Inflammatory macrophage treated with lipopolysaccharide for 1 hour (primary cell): ENCODE results near the gene TUFT1.
A peak's percentile ranks its signal among the peaks of the same experiment; 100 is the strongest.
"Not testable (repeated sequence)": the region's sequence is repeated elsewhere in the genome, so short reads cannot be mapped to it uniquely, and the experiment has no call there.

Experiments used
- DNase-seq, 2 donors: peaks; one replicate each; pipeline ENCODE4 v3.0.0-alpha.2; 2020 to 2022

Gene TUFT1

DNA sequence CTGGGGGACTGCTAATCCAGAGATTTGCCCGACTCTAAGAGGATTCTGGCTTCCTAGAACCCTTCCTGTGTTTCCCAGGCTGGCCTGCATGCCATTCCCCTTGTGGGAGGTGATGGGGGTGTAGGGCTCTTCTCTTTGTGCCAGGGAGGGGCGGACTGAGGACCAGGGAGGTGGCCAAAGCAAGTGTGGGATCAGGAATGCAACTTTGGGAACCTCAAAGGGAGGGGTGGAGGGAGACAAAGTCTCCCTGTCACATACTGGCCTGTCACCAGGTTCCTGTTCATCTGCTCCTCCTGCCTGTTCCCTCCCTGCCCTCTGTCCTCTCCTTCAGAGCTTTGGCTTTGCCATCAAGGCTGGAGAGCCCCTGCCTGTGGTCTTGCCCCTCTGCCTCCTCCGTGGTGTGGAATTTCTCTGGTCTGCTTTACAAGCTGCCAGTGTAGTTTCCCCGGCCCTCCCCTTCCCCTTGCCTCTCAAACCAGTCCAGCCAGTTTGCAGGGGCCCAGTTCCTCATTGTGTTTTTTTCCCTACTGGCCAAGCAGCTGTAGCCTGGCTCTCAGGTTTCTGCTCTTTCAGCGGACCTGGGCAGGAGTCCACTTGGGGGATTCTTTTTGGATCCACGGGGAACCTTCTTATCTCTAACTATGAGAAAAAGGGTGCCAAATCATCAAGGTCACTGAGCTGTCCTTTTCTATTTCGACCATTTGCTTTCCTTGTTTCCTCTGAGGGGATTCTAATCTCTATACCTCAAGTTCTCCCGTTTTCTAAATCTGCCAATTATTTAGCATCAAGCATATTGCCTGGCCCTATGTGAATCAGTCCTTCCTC is 27.1 kb upstream of the TUFT1 start:
- DNase-seq: peak; percentile 59 to 83

DNA sequence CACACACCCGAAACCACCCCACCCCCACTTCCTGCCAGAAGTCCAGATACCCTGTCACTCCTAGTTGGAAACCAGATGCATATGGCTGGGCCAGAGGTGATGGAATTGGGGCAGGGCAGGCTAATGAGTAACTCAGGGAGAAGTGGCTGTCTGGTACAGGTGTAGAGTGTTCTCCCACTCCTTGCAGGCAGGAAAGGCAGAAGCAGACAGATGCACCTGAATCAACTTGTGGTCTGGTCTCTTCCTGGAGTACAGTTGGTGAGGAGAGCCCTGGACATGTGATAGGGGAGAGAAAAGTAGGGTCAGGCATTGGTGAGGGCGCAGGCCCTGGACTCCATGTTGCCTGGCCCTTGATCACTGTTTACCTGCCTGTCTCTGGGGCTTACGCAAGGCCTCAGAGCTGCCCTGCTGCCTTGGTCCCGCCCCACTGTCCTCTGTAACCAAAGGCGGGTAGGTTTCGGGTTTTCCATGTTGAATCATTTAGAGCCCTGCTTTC is 26.4 kb upstream of the TUFT1 start:
- DNase-seq: peak in 1 of 2 donors; percentile 38

DNA sequence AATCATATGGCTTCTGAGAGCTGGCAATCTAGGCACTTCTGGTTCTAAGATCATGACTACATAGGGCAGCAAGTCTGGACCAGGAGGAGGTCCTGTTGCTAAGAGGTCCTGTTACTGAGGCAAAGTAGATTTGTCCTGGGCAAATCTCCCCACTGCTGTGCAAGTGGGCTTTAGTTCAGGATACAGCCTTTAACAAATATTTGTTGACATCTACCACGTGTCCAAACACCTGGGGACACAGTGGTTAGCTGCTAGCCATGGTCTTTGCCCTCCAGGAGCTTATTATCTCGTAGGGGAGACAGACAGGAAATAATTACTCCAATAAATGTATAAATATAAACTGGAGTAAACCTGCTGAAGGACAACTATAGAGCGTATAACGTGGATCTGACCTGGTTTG is 25.7 kb upstream of the TUFT1 start:
- no peak for DNase-seq

- no peak for DNase-seq
These were observed 24.8 kb upstream of the TUFT1 start for GRCh38 chr1:151515265-151515664.

GRCh38 chr1:151516031-151516511 is 24.0 kb upstream of the TUFT1 start:
- no peak for DNase-seq

DNA sequence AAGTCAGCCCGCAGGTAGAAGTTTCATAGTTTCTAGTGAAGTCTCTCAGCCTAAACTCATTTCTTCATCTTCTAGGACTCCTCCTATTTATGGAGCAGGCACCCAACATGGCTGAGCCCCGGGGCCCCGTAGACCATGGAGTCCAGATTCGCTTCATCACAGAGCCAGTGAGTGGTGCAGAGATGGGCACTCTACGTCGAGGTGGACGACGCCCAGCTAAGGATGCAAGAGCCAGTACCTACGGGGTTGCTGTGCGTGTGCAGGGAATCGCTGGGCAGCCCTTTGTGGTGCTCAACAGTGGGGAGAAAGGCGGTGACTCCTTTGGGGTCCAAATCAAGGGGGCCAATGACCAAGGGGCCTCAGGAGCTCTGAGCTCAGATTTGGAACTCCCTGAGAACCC is 21.7 kb upstream of the TUFT1 start:
- no peak for DNase-seq

GRCh38 chr1:151518936-151519335 is 21.2 kb upstream of the TUFT1 start:
- no peak for DNase-seq

DNA sequence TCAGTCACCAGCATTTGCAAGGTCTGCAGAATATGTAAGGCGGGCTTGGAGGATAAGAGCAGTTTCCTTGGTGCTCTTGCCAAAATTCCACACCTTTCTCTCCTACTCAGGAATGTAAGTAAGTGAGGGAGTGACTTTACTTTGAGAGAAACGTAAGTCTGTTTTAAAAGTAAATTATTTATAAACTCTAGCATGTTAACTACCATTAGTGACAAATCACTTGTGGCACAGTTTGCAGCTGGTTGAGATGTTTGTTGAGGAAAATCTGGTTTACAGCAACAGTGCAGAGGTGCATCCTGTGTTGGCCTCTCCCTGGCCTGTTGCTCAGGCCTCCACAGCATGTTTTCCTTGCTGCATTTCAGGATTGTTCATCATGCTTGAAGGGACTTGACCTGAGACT is 20.4 kb upstream of the TUFT1 start:
- no peak for DNase-seq

DNA sequence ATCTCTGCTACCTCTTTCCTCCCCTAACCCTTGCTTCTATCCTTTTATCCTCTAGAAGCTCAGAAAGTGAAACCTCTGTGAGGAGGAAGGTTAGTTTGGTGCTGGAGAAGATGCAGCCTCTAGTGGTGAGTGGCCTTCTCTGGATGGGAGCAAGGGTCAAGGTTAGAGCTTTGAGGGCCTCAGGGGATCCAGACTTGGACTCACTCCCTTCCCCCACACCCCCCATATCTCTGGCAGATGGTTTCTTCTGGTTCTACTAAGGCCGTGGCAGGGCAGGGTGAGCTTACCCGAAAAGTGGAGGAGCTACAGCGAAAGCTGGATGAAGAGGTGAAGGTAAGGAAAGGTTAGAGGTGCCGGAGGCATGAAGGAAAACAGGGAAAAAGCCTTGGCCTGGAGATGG is 19.8 kb upstream of the TUFT1 start:
- no peak for DNase-seq

DNA sequence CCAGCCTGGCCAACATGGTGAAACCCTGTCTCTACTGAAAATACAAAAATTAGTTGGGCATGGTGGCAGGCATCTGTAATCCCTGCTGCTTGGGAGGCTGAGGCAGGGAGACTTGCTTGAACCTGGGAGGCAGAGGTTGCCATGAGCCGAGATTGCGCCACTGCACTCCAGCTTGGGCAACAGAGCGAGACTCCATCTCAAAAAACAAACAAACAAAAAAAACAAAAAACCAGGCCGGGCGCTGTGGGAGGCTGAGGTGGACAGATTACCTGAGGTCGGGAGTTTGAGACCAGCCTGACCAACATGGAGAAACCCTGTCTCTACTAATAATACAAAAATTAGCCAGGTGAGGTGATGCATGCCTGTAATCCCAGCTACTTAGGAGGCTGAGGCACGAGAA is 17.7 kb upstream of the TUFT1 start:
- DNase-seq: not testable (repeated sequence)

- no peak for DNase-seq
These were observed 16.8 kb upstream of the TUFT1 start for GRCh38 chr1:151523326-151523725.

- DNase-seq: no peak
These were observed 15.4 kb upstream of the TUFT1 start for GRCh38 chr1:151524736-151525135.

DNA sequence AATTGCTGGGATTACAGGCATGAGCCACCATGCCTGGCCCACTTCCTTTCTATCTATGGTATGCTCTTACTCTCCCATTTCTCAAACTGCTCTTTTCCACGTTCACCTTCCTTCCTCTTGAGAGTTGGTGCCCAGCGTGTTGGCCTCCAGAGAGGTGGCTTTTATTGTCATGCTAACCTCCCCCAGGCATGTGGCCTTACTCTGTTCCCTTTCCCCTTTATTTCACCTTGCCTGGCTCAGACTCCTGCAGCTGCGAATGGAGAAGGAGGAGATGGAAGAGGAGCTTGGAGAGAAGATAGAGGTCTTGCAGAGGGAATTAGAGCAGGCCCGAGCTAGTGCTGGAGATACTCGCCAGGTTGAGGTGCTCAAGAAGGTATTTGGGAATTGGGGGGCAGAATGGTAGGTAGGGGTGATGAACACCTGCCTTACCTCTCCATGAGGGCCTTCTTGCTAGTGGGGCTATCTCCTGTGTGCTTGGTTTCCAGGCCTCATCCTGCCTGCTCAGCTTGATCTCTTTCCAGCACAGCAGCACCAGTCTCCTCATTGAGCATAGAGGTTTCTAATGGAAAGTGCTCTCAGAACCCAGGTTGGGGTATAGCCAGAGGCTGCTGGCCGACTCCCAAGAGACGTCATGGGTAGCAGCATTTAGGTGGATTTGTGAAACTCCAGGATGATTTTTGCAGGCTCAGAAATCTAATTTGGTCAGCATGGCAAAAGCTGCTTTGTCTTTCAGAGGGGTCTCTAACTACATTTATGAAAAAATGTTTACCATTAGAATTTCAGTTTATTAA is 13.2 kb upstream of the TUFT1 start:
- DNase-seq: no peak

DNA sequence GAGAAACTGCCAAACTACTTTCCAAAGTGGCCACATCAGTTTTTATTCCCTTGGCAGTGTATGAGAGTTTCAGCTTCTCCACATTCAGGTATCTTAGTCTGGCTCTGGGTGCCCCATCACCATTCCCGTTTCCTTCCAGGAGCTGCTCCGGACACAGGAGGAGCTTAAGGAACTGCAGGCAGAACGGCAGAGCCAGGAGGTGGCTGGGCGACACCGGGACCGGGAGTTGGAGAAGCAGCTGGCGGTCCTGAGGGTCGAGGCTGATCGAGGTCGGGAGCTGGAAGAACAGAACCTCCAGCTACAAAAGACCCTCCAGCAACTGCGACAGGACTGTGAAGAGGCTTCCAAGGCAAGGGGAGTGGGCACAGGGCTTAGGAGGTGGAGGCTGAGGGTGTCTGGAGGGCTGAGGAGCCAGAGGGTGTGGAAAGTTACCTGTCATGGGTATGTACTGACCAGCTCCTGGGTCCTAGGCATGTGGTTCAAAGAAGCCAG is 10.9 kb upstream of the TUFT1 start:
- no peak for DNase-seq

GRCh38 chr1:151529781-151530180 is 10.3 kb upstream of the TUFT1 start:
- no peak for DNase-seq

DNA sequence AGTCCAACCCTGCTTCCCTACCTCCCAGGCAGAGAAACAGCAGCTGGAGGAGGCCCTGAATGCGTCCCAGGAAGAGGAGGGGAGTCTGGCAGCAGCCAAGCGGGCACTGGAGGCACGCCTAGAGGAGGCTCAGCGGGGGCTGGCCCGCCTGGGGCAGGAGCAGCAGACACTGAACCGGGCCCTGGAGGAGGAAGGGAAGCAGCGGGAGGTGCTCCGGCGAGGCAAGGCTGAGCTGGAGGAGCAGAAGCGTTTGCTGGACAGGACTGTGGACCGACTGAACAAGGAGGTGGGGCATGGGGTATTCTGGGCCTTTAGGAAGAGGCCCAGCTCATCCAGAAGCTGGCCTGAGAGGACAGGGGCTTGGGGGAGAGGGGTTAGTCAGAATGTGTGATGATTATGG is 9.6 kb upstream of the TUFT1 start:
- no peak for DNase-seq

DNA sequence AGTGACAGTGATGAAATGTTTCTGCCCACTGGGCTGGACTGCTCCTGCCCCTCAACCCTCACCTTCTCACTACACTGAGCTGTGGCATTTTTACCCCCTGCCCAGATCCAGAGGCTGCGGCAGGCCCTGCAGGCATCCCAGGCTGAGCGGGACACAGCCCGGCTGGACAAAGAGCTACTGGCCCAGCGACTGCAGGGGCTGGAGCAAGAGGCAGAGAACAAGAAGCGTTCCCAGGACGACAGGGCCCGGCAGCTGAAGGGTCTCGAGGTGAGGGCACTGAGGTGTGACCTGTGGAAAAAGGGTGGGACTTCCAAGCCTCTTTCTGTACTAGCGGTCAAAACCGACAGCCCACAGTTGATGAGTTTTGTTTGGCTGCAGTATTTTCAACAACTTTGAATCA is 6.2 kb upstream of the TUFT1 start:
- DNase-seq: no peak

GRCh38 chr1:151534662-151535278 is 5.3 kb upstream of the TUFT1 start:
- peak; percentile 52 to 92 for DNase-seq

- DNase-seq: no peak
These were observed 4.5 kb upstream of the TUFT1 start for GRCh38 chr1:151535326-151536271.

- DNase-seq: no peak
These were observed 3.6 kb upstream of the TUFT1 start for GRCh38 chr1:151536499-151536898.

DNA sequence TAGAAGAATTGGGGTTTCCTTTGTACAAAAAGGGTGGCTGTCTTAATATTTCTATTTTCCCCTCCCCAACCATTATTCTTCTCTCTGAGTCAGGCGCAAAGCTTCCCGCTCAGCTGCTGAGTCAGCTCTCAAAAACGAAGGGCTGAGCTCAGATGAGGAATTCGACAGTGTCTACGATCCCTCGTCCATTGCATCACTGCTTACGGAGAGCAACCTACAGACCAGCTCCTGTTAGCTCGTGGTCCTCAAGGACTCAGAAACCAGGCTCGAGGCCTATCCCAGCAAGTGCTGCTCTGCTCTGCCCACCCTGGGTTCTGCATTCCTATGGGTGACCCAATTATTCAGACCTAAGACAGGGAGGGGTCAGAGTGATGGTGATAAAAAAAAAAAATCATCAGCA is 3.0 kb upstream of the TUFT1 start:
- DNase-seq: no peak
